HT-29 (cell line): ENCODE data around the gene ACTMAP. TPM values are rescaled to one million over a fixed set of nuclear protein-coding genes. Genes with fewer than 3 reads are reported as not detected.
"Not testable (repeated sequence)": the region's sequence is repeated elsewhere in the genome, so short reads cannot be mapped to it uniquely, and the experiment has no call there.

Experiments used
- DNase-seq: peaks from one replicate; pipeline ENCODE4 v3.0.0-alpha.2; 2015; ENCODE audit warnings: low spot score
- total RNA-seq: library from RNA; depleted of rRNA; stranded (reverse); fragments of >200 nt; shearing (Covaris generic); gene quantifications from 2 replicates; pipeline ENCODE4 v1.2.3, GENCODE V29; 2014; rRNA removed

Gene ACTMAP, protein sequence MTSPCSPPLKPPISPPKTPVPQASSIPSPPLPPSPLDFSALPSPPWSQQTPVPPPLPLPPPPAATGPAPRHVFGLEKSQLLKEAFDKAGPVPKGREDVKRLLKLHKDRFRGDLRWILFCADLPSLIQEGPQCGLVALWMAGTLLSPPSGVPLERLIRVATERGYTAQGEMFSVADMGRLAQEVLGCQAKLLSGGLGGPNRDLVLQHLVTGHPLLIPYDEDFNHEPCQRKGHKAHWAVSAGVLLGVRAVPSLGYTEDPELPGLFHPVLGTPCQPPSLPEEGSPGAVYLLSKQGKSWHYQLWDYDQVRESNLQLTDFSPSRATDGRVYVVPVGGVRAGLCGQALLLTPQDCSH
- 1.9 and 2.6 TPM in 2 replicates for total RNA-seq

DNA sequence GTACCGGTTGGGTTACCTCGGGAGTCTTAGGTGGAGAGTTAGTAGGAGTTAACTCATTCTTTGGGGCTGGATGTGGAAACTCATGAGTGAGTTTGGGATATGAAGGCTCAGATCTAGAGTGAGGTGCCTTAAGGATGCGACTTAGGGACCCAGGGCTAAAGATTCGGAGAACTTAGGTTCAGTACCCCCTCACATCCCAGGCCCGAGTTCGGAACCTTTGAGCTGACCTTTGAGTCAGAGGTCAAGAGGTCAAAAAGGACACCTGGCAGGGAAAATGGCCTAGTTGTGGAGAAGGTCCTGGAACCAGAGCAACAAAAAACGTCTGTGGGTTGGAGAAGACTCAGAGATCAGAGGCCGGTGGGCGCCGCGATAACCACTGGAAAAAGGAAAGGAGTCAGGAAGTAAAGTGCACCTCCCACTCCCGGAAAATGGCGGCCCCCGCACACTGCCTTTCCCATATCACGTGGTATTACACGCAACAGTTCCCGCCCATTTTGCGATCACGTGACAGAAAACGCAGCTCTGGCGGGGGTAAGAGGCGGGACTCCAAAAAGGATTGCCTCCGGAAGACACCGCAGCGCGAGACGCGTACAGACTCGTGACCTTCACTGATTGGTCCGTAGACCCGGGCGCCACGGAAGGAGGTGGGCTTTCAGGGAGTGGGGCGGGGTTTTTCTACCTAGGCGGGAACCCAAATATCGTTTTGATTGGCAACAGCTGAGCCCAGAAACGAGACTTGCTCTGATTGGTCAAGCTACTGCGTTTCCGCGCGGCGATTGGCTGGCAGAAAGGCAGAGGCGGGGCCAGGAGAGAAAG lies at the start of gene ACTMAP:
ACTMAP (minus strand) TSS at position 420 of the 816 bp plus-strand sequence. CDS start 674 bp downstream, outside the sequence.
- DNase-seq = peak; percentile 100

DNA sequence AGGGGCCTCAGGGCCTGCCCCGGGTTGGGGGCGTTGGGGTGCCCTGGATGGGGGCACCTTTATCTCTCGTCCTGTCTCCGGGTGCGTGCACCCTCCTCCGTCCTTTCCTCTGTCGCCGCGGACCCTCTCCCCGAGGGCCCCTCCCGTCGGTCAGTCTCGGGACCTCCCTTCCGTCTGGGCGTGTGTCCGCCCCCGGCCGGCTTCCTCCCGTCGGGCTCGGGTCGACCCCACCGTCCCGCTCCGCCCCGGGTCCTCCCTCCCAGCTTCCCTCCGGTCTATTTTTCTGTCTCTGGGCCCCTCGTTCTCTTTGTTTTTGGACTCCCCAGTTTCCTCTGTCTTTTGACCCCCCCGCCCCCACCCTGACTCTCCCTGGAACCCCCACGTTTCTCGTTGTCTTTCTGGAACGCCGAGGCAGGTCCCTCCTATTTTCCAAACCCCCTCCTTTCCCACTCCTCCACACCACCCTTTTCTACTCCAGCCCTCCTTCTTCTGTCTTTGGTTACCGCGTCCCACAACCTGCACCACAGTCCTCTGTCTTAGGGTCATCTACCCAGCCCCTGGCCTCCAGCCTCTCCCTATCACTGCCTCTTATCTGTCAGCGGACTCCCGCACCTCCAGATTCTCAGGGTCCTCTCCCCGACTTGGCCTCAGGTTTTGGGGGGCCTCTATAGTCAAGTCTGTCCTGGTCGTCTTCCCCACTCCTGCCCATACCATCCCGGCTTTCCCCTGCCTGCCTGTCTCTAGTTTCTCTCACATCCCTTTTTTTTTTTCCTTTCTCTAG lies 49.5 kb upstream of the ACTMAP start:
- DNase-seq = no peak

DNA sequence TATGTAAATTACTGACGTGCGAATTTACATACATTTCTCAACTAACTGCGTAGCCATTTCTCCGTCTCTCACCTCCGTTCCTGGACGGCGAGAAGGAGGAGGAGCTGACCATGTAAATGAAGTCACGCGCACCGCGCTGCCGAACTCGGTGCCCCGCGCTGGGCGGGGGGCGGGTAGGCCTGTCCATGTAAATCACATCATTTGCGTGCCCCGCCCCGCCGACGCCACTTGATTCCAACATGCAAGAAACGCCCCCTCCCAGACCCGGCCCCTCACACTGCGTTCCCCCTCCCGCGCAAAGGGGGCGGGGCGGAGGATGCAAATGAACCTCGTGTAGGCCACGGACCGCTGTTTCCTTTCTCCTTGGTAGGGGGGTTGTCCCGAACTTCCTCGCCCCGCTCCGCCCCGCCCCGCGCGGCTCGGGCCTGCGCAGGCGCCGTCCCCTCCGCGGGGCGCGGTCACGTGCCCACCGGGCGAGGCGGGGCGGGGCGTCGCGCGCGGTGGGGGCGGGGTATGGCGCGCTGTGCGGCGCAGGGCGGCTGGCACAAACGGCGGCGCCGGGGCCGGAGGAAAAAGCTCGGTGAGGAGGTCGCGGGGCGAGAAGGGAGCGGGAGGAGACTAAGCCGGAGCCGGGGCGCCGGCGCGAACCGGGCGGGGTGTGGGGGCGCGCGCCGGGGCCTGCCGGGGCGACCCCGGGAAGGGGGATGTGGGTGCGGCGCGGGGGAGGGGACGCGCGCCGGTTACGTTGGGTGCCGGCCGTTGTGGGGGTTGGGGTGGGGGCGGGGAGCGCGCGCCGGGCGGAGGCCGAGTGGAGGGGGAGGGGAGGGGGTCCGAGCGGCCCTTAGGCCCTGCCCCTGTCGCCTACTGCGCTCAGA lies 48.6 kb upstream of the ACTMAP start, which contains the start of gene EGLN2:
EGLN2 (plus strand) TSS at position 509 of the 875 bp plus-strand sequence. CDS start 1,382 bp downstream, outside the sequence.
- peak; percentile 100 for DNase-seq

DNA sequence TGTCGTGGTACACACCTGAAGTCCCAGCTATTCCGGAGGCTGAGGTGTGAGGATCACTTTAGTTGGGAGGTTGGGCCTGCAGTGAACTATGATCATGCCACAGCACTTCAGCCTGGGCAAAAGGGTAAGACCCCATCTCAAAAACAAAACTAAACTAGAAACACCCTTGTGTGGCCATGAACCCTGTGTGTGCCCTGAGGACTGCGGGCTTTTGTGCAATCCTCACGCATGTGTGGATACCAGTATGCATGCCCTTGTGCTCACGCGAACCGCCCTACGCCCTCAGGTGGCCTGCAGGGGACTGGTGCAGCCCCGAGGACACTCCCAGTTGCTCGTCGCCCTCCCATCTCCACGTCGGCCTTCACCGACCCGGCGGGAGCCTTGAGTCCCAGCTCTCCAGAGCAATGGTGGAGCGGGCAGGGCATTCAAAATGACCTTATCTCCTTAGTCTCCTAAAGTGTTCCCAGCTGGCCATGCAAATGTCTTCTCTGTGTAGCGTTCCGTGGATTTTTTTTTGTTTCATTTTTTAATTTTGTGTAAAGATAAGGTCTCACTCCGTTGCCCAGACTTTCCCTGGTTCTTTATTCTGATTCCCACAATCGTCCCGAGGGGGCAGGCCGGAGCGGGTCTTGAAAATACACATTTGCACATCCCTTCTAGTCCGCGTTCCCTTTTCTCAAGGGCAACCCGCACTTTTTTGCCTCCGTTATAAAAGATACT lies 47.8 kb upstream of the ACTMAP start:
- peak; percentile 92 for DNase-seq

DNA sequence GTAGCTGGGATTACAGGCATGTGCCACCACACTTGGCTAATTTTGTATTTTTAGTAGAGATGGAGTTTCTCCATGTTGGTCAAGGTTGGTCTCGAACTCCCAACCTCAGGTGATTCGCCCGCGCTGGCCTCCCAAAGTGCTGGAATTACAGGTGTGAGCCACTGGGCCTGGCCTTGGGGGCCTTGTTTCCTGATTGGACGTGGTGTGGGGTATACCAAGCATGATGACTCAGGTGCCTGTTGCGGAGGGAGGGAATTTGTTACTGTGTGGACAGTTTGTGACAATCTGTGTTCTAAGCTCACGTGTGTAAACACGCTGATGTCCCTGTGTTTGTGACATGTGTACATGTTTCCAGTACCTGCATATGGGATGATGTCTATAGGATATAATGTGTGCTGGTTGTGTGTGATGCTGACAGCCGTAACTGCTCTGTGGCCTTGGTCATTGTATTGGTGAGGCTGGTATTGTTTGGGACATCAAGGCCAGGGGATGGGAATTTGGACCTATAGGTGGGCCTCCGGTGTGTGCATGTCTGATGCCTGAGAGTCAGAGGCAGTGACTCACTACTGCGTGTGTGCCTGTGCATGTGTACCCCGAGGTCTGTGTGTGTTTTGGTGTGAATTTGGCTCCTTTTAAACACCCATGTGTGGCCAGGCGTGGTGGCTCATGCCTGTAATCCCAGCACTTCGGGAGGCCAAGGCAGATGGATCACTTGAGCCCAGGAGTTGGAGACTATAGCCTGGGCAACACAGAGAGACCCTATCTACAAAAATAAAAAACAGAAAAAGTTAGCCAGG lies 47.1 kb upstream of the ACTMAP start:
- no peak for DNase-seq

DNA sequence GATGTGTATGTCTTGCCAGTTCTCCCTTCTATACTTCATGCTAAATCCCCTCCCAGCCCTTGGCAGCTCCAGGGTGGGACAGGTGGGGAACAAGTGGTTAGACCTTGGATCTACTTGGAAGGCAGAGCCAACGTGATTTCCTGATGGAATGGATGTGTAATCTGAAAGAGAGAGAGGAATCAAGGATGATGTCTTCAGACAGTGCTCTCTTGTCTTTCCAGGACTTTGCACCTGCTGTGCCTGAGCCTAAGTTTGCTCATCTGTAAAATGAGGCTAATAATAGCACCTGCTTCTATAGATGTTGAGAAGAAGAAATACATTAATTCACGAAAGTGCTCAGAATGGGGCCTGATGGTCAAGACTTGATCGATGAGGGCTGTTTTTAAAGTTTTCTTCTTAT lies 41.7 kb upstream of the ACTMAP start:
- DNase-seq = peak; percentile 36

DNA sequence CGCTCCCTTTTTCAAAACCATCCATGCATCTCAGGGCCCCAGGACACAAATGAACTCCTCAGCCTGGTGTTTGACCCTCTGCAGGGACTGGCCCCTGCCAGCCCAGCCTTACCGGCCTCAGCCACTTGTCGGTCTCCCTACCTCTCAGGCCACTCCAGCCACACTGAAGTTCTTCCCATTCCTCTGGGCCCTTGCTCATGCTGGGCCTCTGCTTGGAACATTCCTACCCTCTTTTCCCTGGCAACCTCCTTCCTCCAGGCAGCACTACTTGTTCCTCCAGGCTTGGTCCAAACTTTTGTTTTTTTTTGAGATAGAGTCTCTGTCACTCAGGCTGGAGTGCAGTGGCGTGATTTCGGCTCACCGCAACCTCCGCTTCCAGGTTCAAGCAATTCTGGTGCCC lies 41.1 kb upstream of the ACTMAP start:
- no peak for DNase-seq

DNA sequence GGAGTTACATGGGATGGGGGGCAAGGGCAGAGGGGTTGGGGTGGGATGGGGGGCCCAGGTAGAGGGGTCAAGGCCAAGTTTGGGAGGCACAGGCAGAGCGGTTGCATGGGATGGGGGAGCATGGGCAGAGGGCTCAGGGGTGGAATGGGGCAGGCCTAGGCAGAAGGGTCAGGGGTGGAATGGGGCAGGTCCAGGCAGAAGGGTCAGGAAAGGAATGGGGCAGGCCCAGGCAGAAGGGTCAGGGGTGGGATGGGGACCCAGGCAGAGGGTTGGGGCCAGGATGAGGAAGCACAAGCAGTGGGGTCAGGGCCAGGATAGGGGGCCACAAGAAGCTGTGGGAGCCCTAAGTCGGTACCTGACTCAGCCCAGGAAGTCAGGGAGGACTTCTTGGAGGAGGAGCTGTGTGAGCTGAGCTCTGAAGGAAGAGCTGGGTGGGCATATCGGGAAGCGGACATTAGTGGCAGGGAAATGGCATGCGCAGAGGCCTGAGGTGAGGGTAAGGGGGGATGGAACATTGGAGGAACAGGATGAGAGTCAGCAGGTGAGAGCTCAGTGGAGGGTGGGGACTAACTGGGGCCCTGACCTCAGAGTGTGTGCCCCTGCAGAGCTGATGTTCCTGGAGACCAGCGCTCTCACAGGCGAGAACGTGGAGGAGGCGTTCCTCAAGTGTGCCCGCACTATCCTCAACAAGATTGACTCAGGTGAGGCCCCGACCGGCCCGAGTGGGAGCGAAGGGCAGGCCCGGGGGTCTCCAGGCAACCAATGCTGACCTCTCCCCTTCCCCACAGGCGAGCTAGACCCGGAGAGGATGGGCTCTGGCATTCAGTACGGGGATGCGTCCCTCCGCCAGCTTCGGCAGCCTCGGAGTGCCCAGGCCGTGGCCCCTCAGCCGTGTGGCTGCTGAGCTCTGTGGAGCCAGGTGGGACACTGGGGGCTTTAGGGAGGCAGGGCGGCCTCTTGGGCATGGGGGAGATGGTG lies 36.1 kb upstream of the ACTMAP start:
- DNase-seq = no peak

DNA sequence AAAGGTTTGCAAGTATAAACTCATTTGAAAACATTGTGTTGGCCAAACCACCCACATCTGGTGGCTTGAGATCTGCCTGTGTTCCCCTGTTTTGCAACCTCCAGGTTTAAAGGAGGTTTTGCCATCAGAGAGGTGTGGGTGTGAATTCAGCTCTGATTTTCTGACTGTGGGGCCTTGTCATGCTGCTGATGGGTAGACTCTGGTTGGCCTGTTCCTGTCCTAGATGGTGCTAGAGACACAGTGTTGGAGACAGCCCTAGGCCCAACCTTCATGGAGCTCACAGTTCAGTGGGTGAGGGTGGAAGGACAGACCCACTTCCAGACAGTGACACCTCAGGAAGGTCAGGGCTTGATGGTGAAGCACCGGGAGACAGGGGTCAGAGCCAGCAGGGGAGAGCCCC lies 35.2 kb upstream of the ACTMAP start:
- no peak for DNase-seq

DNA sequence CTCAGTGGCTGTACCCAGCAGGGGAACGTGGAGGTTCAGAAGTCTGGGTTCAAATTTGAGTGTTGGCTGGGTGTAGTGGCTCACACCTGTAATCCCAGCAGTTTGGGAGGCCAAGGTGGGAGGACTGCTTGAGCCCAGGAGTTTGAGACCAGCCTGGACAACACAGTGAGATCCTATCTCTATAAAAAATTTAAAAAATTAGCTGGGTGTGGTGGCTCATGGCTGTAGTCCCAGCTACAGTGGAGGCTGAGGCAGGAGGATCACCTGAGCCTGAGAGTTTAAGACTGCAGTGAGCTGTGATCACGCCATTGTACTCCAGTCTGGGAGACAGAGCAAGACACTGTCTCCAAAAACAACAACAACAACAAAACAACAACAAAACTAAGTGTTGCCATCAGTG lies 33.9 kb upstream of the ACTMAP start:
- not testable (repeated sequence) for DNase-seq

DNA sequence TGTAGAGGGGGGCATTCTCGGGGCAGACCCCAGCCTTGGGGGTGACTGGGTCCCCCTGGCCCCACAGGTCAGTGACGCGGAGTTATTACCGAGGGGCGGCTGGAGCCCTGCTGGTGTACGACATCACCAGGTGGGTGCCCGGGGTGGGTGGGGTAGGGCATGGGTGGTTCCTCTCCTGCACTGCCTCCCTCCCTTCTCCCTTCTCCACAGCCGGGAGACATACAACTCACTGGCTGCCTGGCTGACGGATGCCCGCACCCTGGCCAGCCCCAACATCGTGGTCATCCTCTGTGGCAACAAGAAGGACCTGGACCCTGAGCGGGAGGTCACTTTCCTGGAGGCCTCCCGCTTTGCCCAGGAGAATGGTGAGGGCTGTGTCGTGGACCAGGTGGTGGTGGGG lies 33.4 kb upstream of the ACTMAP start:
- no peak for DNase-seq

DNA sequence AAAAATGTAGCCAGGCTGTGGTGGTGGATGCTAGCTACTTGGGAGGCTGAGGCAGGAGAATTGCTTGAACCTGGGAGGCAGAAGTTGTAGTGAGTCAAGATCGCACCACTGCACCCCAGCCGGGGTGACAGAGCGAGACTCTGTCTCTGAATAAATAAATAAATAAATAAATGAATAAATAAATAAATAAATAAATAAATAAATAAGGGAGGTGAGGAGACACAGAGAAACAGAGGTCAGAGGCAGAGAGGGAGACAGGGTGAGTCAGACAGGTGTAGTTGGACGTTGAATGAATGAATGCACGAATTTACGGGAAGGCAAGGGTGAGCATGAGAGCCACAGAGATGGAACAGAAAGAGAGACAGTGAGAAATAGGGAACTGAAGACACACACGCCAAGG lies 30.9 kb upstream of the ACTMAP start:
- no peak for DNase-seq

DNA sequence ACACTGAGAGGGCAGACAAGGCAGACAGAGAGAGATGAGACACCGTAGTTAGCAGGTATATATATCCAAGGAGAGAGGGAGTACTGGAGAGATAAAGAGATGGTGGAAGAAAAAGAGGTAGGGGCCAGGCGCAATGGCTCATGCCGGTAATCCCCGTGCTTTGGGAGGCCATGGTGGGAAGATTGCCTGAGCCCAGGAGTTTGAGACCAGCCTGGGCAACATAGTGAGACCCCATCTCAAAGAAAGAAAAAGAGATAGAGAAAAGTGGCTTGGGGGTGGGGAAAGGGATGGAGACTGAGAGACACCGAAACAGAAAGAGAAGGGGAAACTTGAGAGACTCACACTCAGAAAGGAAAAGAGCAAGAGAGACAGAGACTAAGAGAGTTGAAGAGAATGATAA lies 30.3 kb upstream of the ACTMAP start:
- DNase-seq = no peak

DNA sequence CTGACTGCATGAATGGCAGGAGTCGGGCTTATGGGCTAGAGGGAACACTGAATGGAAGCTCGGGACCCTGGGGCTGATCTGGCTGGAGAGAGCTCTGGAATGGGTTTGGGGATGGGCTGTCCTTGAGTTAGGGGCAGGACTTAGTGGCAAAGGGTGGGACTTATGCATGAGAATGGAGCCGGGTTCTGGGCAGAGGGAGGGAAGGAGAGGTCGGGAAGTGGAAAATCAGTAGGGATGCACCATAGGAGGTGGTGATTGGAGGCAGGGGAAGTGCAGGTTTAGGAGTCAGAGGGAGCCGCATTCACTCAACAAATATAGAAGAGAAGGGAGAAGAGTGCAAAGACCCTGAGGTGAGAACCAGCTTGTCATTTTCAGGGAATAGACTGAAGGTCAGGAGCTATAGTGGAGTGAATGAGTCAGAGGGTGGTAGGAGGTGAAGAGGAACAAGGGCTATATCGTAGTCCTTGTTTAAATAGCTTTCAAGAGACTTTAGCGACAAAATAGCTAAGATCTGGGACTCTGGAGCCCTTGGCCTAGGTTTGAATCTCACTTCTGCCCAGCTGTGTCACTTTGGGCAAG lies 28.5 kb upstream of the ACTMAP start:
- DNase-seq = no peak

DNA sequence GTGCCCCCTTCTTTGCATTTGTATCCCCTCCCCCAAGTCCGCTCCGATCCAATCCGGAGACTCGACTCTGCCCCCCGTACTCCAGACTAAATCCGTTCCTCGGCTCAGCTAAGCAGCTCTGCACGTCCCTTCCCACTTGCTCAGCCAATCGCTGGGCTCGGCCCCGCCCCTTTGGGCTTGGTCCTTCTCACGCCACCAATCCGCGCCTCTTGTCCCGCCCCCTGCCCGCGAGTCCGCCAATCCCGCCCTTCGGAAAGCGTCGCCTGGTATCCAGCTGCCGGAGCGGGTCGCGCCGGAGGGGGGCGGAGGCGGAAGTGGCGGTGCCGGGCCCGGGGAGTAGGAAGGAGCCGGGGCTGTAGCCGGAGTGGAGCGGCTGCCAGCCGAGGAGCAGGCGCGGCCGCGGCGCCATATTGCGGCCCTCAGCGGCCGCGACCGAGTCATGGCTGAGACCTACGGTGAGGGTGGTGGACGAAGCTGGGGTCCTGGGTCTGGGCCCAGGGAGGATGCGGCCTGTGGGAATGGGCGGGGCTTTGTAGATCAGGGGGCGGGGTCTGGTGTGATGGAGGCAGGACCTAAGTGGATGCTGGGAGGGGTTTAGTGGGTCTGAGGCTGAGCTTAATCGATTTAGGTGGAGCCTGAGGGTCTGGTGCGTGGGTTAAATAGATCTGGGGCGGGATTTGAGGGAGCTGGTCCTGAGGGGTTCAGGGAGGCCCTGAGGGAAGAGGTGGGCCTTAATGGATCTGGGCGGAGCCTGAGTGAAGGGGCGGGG lies 27.8 kb upstream of the ACTMAP start, which contains the start of gene RAB4B:
RAB4B (plus strand) TSS at position 311 of the 769 bp plus-strand sequence; CDS start at position 440, 129 bp downstream.
- DNase-seq = peak; percentile 100

DNA sequence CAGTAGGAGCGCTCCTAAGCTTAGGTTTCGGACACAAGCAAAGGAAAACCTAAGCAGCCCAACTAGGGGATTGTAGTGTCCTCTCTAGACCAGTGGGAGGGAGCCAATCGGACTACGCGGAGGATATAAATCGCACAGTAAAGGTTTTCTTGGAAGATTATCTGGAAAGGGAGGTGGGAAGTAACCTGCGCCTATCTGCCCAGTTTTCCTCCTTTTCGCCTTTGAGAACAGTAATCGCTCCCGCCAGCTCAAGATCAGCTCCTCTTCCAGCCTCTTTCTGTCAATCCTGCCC lies 27.3 kb upstream of the ACTMAP start:
- no peak for DNase-seq
